Pons (tissue), 1 donor: ENCODE measurements around the gene CAMK4.

Experiments used
- DNase-seq: peaks from one replicate; pipeline ENCODE4 v3.0.0-alpha.2; 2016; ENCODE audit warnings: low spot score

CAMK4 gene

GRCh38 chr5:111493031-111493430 is 268.8 kb downstream of the CAMK4 start:
- DNase-seq: no peak

- no peak for DNase-seq
Observed at GRCh38 chr5:111494355-111494999, 270.3 kb downstream of the CAMK4 start.

- no peak for DNase-seq
Observed at GRCh38 chr5:111495159-111495558, 271.0 kb downstream of the CAMK4 start.

GRCh38 chr5:111498346-111498745 is 274.2 kb downstream of the CAMK4 start:
- no peak for DNase-seq

GRCh38 chr5:111502956-111503355 is 278.8 kb downstream of the CAMK4 start:
- no peak for DNase-seq

- DNase-seq: no peak
Observed at GRCh38 chr5:111505096-111505495, 280.9 kb downstream of the CAMK4 start.

GRCh38 chr5:111507276-111507675 is 283.1 kb downstream of the CAMK4 start:
- DNase-seq: no peak

- DNase-seq: no peak
Observed at GRCh38 chr5:111509119-111509518, 284.9 kb downstream of the CAMK4 start.

- peak; percentile 53 for DNase-seq
Observed at GRCh38 chr5:111511174-111511830, 287.1 kb downstream of the CAMK4 start.

- DNase-seq: no peak
Observed at GRCh38 chr5:111511831-111512374, 287.7 kb downstream of the CAMK4 start.

GRCh38 chr5:111512375-111513130 is 288.4 kb downstream of the CAMK4 start, which contains the start of gene STARD4:
Gene STARD4, minus strand, starts transcription at chr5:111512535. Its CDS starts 5,102 bp downstream, at chr5:111507433.
- DNase-seq: peak; percentile 97

GRCh38 chr5:111513131-111513520 is 288.9 kb downstream of the CAMK4 start:
- DNase-seq: no peak

- DNase-seq: no peak
Observed at GRCh38 chr5:111514087-111514486, 289.9 kb downstream of the CAMK4 start.

- DNase-seq: no peak
Observed at GRCh38 chr5:111517853-111518501, 293.8 kb downstream of the CAMK4 start.

GRCh38 chr5:111518777-111519176 is 294.6 kb downstream of the CAMK4 start:
- DNase-seq: no peak

GRCh38 chr5:111520908-111521307 is 296.7 kb downstream of the CAMK4 start:
- DNase-seq: no peak

GRCh38 chr5:111528056-111528455 is 303.9 kb downstream of the CAMK4 start:
- DNase-seq: no peak

- DNase-seq: peak; percentile 52
Observed at GRCh38 chr5:111530298-111530740, 306.1 kb downstream of the CAMK4 start.

- DNase-seq: no peak
Observed at GRCh38 chr5:111532886-111533582, 308.9 kb downstream of the CAMK4 start.

GRCh38 chr5:111535879-111536549 is 311.8 kb downstream of the CAMK4 start:
- no peak for DNase-seq
